Measurements from ENCODE around the gene TMEM233.

- TF ChIP-seq CTCF (IDR thresholded peaks at IDR 0.05): no peak
- no peak for TF ChIP-seq EP300 (IDR thresholded peaks at IDR 0.05)
Observed at GRCh38 chr12:119624966-119625365, 31.4 kb downstream of the TMEM233 start.

All from suprapubic skin (tissue), 3 donors.